SK-N-SH treated with all-trans-retinoic acid at 6 μM for 48 hours (cell line): Measurements from ENCODE around the gene PWWP2A.

Experiments
- ATAC-seq: fragments of 200-7000 bp; cut with Tn5 transposase; 3 replicates; pipeline ENCODE4 v1.9.1; 2020; ENCODE audit warnings: mild to moderate bottlenecking, moderate library complexity
- ARNTL ChIP-seq: fragments of 450-650 bp; formaldehyde crosslinking; IDR thresholded peaks from 2 replicates; pipeline ENCODE4 v1.5.0; 2020; ENCODE audit warnings: low read depth, mild to moderate bottlenecking, moderate library complexity, borderline replicate concordance
- BACH2 ChIP-seq: fragments of 250-450 bp; sonication (Bioruptor Pico); IDR thresholded peaks from 2 replicates; pipeline ENCODE4 v1.9.0; 2021; ENCODE audit warnings: mild to moderate bottlenecking, borderline replicate concordance
- CREB5 ChIP-seq: fragments of 250-450 bp; sonication (Bioruptor Pico); IDR thresholded peaks from 2 replicates; pipeline ENCODE4 v1.5.1; 2020; ENCODE audit warnings: low read depth, mild to moderate bottlenecking, moderate library complexity
- CSDC2 ChIP-seq: fragments of 250-450 bp; sonication (Bioruptor Pico); IDR thresholded peaks from 2 replicates; pipeline ENCODE4 v1.5.0; 2020; ENCODE audit warnings: mild to moderate bottlenecking, moderate library complexity
- CSRNP3 ChIP-seq: fragments of 250-450 bp; sonication (Bioruptor Pico); IDR thresholded peaks from 2 replicates; pipeline ENCODE4 v1.5.1; 2021; ENCODE audit warnings: mild to moderate bottlenecking, moderate library complexity
- ESRRG ChIP-seq: fragments of 250-450 bp; sonication (Bioruptor Pico); IDR thresholded peaks from 2 replicates; pipeline ENCODE4 v1.6.1; 2021; ENCODE audit warnings: mild to moderate bottlenecking
- GLIS3 ChIP-seq: fragments of 250-450 bp; sonication (Bioruptor Pico); IDR thresholded peaks from 2 replicates; pipeline ENCODE4 v1.5.0; 2020; ENCODE audit warnings: mild to moderate bottlenecking, moderate library complexity
- ISL1 ChIP-seq: fragments of 250-450 bp; sonication (Bioruptor Pico); IDR thresholded peaks from 2 replicates; pipeline ENCODE4 v2.1.2; 2022; ENCODE audit warnings: mild to moderate bottlenecking, moderate library complexity
- OSR1 ChIP-seq: fragments of 250-450 bp; sonication (Bioruptor Pico); IDR thresholded peaks from 2 replicates; pipeline ENCODE4 v1.8.0; 2022; ENCODE audit warnings: moderate library complexity, mild to moderate bottlenecking, inconsistent platforms
- POU6F1 ChIP-seq: fragments of 250-450 bp; sonication (Bioruptor Pico); IDR thresholded peaks from 2 replicates; pipeline ENCODE4 v1.8.0; 2021; ENCODE audit warnings: low read depth, mild to moderate bottlenecking, moderate library complexity, borderline replicate concordance
- PPARA ChIP-seq: fragments of 250-450 bp; sonication (Bioruptor Pico); IDR thresholded peaks from 2 replicates; pipeline ENCODE4 v1.5.0; 2020; ENCODE audit warnings: mild to moderate bottlenecking, borderline replicate concordance
- RARB ChIP-seq: fragments of 250-450 bp; sonication (Bioruptor Pico); IDR thresholded peaks from 2 replicates; pipeline ENCODE4 v1.8.0; 2021; ENCODE audit warnings: mild to moderate bottlenecking, moderate library complexity
- SNAI2 ChIP-seq: fragments of 250-450 bp; sonication (Bioruptor Pico); IDR thresholded peaks from 2 replicates; pipeline ENCODE4 v1.5.0; 2020; ENCODE audit warnings: mild to moderate bottlenecking, moderate library complexity
- TCF4 ChIP-seq: fragments of 250-450 bp; sonication (Bioruptor Pico); IDR thresholded peaks from 2 replicates; pipeline ENCODE4 v1.8.0; 2021; ENCODE audit warnings: mild to moderate bottlenecking, moderate library complexity, borderline replicate concordance
- TOX ChIP-seq: fragments of 250-450 bp; sonication (Bioruptor Pico); IDR thresholded peaks from 2 replicates; pipeline ENCODE4 v1.8.0; 2021; ENCODE audit warnings: mild to moderate bottlenecking, moderate library complexity, borderline replicate concordance
- TSHZ2 ChIP-seq: fragments of 250-450 bp; sonication (Bioruptor Pico); IDR thresholded peaks from 2 replicates; pipeline ENCODE4 v1.5.0; 2020; ENCODE audit warnings: mild to moderate bottlenecking, moderate library complexity
- ZC3H10 ChIP-seq: fragments of 250-450 bp; sonication (Bioruptor Pico); IDR thresholded peaks from 2 replicates; pipeline ENCODE4 v1.5.1; 2021; ENCODE audit warnings: mild to moderate bottlenecking, moderate library complexity
- ZFP3 ChIP-seq: fragments of 250-450 bp; sonication (Bioruptor Pico); IDR thresholded peaks from 2 replicates; pipeline ENCODE4 v1.5.0; 2020; ENCODE audit warnings: mild to moderate bottlenecking, moderate library complexity
- ZFP30 ChIP-seq: fragments of 450-650 bp; formaldehyde crosslinking; IDR thresholded peaks from 2 replicates; pipeline ENCODE4 v1.5.0; 2022; ENCODE audit warnings: mild to moderate bottlenecking, moderate library complexity
- ZNF565 ChIP-seq: fragments of 450-650 bp; formaldehyde crosslinking; conservative IDR thresholded peaks from 2 replicates; pipeline ENCODE4 v1.5.0; 2020; ENCODE audit warnings: low read depth, mild to moderate bottlenecking, moderate library complexity
- ZNF70 ChIP-seq: fragments of 450-650 bp; formaldehyde crosslinking; IDR thresholded peaks from 2 replicates; pipeline ENCODE4 v1.5.0; 2020; ENCODE audit warnings: mild to moderate bottlenecking, moderate library complexity
- ZNF8 ChIP-seq: fragments of 450-650 bp; formaldehyde crosslinking; IDR thresholded peaks from 2 replicates; pipeline ENCODE4 v1.5.0; 2020; ENCODE audit warnings: mild to moderate bottlenecking, moderate library complexity

The PWWP2A gene

GRCh38 chr5:160057256-160057655 lies 62.0 kb downstream of the PWWP2A start:
- TF ChIP-seq TSHZ2 (CRISPR knock-in tag) (no peak), SNAI2 (CRISPR knock-in tag) (no peak), POU6F1 (CRISPR knock-in tag) (no peak), ISL1 (no peak), TCF4 (CRISPR knock-in tag) (no peak), ZNF8 (CRISPR knock-in tag) (no peak), ARNTL (CRISPR knock-in tag) (no peak), PPARA (CRISPR knock-in tag) (no peak), OSR1 (CRISPR knock-in tag) (no peak), TOX (CRISPR knock-in tag) (no peak), BACH2 (no peak), ZNF565 (CRISPR knock-in tag) (no peak)
- ATAC-seq = no peak

GRCh38 chr5:160054831-160055230 lies 64.4 kb downstream of the PWWP2A start:
- ATAC-seq = no peak
- TF ChIP-seq TCF4 (CRISPR knock-in tag) (no peak), ARNTL (CRISPR knock-in tag) (no peak), PPARA (CRISPR knock-in tag) (no peak), TSHZ2 (CRISPR knock-in tag) (no peak), ISL1 (no peak), POU6F1 (CRISPR knock-in tag) (no peak), ZFP3 (no peak), ZFP30 (no peak), ZC3H10 (CRISPR knock-in tag) (no peak), RARB (CRISPR knock-in tag) (no peak), ESRRG (CRISPR knock-in tag) (no peak), OSR1 (CRISPR knock-in tag) (no peak), GLIS3 (CRISPR knock-in tag) (no peak), CREB5 (CRISPR knock-in tag) (no peak), CSRNP3 (CRISPR knock-in tag) (no peak), ZNF70 (CRISPR knock-in tag) (no peak), CSDC2 (CRISPR knock-in tag) (no peak), ZNF565 (CRISPR knock-in tag) (no peak), BACH2 (no peak)
